Thyroid gland (tissue), 4 donors: Measurements from ENCODE around the gene CSRP3.

ENCODE experiments used
- POLR2A ChIP-seq, 2 donors: fragments of 450-650 bp; IDR thresholded peaks; one replicate each; pipeline ENCODE4 v1.6.1; 2017; ENCODE audit warnings: antibody characterized with exemption in 2 of 2, mild to moderate bottlenecking in 2 of 2, moderate library complexity in 1 of 2
- TF ChIP-seq, protein P1 (sequence below), 6 experiments: fragments of 200-600 bp in 3 of 6; fragments of 450-650 bp in 3 of 6; sonication (generic) in 3 of 6; IDR thresholded peaks; one replicate each; pipeline ENCODE4 v1.5.1; 2016 to 2019; ENCODE audit warnings: antibody characterized with exemption in 6 of 6, mild to moderate bottlenecking in 2 of 6, inconsistent platforms in 1 of 6, moderate library complexity in 1 of 6

DNA sequence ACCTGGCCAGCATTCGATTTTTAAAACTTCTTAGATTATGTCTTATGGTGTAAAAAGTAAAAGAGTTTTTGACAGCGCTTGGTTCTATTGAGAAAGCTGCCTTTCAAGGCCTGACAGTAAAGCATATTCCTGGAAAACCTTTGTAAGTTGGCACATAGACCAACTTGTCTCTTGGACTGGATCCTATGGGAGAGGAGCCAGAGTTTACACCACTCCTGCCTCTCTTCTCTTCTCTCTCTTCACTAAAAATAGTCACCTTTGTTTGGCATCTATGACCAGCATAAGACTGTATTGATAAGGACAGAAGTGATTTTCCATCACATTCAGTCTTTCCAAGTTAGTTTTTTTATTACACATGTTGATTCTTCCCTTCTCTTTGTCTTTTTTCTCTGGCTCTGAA lies 33.7 kb downstream of the CSRP3 start:
- TF ChIP-seq, protein P1, sequence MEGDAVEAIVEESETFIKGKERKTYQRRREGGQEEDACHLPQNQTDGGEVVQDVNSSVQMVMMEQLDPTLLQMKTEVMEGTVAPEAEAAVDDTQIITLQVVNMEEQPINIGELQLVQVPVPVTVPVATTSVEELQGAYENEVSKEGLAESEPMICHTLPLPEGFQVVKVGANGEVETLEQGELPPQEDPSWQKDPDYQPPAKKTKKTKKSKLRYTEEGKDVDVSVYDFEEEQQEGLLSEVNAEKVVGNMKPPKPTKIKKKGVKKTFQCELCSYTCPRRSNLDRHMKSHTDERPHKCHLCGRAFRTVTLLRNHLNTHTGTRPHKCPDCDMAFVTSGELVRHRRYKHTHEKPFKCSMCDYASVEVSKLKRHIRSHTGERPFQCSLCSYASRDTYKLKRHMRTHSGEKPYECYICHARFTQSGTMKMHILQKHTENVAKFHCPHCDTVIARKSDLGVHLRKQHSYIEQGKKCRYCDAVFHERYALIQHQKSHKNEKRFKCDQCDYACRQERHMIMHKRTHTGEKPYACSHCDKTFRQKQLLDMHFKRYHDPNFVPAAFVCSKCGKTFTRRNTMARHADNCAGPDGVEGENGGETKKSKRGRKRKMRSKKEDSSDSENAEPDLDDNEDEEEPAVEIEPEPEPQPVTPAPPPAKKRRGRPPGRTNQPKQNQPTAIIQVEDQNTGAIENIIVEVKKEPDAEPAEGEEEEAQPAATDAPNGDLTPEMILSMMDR (IDR thresholded peaks at IDR 0.05): no peak
- no peak for TF ChIP-seq POLR2A (IDR thresholded peaks at IDR 0.05)
